GM18511 (cell line): ENCODE results near the gene RBM10.

ENCODE experiments used
- ATAC-seq: cut with Tn5 transposase; IDR thresholded peaks from one replicate; pipeline ENCODE4 v1.9.1; 2021; ENCODE audit warnings: mild to moderate bottlenecking, moderate library complexity; ENCODE audit not compliant: unreplicated experiment

RBM10 gene

DNA sequence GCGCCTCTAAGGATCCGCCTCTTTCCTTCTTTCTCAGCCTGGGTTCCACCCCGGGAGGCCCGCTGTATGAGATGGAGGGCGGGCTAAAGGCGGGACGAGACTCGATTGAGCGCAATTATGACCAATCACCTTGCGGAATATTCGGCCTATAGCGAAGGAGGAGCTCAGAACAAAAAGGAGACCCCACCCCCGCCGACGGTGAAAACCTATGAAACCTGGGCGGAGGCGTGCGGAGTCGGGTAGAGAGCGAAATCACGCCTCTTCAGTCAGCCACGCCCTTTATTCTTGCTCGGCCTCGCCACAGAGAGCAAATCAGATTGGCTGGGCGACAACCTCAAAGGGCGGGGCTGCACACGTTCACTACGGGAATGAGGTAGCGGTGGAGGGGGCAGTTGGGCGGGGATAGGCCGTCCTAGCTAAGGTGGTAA is 72.8 kb downstream of the RBM10 start:
- peak; percentile 89 for ATAC-seq

DNA sequence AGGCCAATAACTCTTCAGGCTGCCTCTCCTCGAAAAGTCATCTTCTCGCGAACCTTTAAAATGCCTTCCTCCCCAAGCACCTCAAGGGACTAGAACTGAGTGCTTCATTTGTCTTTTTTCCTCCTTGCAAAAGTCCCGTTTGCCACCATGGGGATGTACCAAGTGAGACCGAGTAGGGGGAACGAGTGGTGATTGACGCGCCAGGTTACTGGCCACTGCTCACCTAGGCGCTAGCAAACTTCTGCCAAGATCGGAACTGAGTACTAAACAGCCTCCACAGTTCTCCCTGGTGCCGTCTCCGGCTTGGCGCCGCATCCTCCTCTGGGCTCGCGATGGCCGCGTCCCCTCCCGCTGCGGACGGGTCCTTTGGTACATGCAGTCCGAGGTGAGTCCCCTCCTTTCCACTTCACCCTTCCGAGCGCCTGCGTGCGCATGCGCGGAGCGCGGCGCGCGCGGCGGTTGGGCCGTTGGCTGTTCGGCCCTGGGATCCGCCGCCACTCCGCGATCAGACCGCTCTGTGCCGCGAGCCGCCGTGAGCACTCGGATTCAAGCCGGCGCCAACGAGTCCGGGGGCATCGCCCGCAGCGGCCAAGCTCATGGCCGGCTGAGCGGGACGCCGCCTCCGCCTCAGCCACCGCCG is 73.4 kb downstream of the RBM10 start, which contains the start of gene CDK16:
TSS of gene CDK16 (plus strand) at position 402 of the 640 bp plus-strand sequence. CDS start 4,877 bp downstream, outside the sequence.
- ATAC-seq: peak; percentile 64

- ATAC-seq: peak; percentile 1
These were observed 74.1 kb downstream of the RBM10 start for GRCh38 chrX:47218920-47219815.

- no peak for ATAC-seq
These were observed 76.7 kb downstream of the RBM10 start for GRCh38 chrX:47221756-47222155.

DNA sequence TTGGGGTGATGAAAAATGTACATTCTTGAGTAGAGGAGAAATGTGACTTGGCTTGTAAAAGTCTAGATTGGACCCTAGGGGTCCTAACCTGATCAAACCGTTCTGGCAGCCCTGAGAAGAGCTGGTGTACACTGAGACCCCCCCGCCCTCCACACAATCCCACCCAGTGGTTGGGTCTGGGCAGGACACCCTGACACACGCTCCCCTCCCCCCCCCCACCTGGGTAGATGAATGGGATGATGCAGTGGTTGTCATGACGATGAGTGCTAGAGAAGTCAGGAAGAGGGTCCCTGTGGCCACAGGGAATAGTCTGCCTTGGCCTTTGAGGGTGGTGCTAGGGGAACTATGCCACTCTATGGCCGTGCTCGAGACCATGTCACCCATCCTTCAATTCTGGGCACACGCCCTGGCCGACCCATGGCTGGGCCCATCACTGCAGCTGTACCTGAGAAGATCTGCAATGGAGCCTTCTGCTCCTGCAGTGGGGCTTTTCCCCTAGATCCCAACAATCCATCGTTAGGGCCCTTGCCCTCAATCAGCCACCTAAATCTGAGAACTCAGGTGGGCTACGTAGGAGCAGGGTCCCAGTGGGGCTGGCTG is 77.8 kb downstream of the RBM10 start:
- ATAC-seq: no peak

GRCh38 chrX:47223476-47224250 is 78.6 kb downstream of the RBM10 start:
- ATAC-seq: no peak

DNA sequence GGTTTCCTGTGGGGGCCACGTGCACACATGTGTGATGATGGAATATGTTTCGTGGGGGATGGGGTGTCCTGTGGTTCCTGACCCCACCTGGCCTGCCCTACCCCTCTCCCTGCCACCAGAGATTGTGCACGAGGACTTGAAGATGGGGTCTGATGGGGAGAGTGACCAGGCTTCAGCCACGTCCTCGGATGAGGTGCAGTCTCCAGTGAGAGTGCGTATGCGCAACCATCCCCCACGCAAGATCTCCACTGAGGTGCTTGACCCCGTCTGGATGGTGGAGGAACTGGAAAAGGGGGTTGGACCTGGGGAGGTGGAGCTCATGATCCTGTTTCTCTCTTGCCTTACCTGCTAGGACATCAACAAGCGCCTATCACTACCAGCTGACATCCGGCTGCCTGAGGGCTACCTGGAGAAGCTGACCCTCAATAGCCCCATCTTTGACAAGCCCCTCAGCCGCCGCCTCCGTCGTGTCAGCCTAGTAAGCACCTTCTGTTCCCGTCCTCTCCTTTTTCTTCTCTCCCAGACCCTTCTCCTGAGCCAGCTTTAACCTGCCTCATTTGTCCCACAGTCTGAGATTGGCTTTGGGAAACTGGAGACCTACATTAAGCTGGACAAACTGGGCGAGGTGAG is 79.4 kb downstream of the RBM10 start:
- ATAC-seq: no peak

DNA sequence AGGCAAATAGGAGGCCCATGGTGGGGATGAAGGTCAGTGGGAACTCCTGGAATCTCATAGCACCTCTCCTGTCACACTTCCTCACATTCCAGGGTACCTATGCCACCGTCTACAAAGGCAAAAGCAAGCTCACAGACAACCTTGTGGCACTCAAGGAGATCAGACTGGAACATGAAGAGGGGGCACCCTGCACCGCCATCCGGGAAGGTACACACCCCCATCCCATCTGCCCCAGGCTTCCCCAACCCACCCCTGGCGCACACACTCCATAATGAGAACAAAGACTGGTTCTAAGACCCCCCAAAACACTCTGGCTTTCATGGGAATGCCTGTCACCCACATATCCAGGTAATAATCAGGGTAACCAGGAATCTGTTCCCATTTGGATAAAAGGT is 79.9 kb downstream of the RBM10 start:
- no peak for ATAC-seq

DNA sequence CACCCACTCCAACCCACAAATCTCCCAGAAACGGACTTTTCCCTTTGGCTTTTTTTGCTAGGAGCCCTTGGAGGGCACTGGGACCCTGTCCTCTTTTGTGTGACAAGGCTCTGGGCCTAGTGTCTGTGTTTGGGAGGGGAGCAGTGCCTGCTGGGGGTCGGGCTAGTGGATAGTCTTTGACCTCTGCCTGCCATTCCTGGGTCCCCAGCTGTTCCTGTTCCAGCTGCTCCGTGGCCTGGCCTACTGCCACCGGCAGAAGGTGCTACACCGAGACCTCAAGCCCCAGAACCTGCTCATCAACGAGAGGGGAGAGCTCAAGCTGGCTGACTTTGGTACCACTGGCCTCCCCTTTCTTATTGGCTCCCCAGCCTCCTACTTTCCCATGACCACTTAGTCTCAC is 81.0 kb downstream of the RBM10 start:
- no peak for ATAC-seq

DNA sequence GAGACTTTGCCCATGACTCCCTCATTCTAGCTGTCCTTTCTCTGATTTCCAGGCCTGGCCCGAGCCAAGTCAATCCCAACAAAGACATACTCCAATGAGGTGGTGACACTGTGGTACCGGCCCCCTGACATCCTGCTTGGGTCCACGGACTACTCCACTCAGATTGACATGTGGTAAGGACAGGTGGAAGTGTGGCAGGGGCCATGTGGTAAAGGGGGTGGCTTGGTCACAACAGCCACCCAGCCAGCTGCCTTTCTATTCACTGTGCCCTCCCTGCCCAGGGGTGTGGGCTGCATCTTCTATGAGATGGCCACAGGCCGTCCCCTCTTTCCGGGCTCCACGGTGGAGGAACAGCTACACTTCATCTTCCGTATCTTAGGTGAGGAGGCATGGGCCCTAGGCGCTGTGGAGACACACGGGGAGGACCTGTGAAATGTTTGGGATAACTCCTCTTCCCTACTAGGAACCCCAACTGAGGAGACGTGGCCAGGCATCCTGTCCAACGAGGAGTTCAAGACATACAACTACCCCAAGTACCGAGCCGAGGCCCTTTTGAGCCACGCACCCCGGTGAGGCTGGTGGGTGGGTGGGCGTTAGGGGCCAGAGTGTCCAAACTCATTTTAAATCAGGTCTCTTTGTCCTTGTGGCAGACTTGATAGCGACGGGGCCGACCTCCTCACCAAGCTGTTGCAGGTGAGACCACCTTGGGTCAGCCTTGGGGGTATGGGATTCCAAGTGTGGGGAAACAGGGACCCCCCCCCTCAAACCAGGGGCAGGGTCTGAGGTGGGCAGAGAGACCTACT is 81.7 kb downstream of the RBM10 start:
- ATAC-seq: no peak

GRCh38 chrX:47227334-47227583 is 82.2 kb downstream of the RBM10 start:
- ATAC-seq: no peak

- no peak for ATAC-seq
These were observed 83.7 kb downstream of the RBM10 start for GRCh38 chrX:47228550-47229270.

- no peak for ATAC-seq
These were observed 84.4 kb downstream of the RBM10 start for GRCh38 chrX:47229427-47229826.

DNA sequence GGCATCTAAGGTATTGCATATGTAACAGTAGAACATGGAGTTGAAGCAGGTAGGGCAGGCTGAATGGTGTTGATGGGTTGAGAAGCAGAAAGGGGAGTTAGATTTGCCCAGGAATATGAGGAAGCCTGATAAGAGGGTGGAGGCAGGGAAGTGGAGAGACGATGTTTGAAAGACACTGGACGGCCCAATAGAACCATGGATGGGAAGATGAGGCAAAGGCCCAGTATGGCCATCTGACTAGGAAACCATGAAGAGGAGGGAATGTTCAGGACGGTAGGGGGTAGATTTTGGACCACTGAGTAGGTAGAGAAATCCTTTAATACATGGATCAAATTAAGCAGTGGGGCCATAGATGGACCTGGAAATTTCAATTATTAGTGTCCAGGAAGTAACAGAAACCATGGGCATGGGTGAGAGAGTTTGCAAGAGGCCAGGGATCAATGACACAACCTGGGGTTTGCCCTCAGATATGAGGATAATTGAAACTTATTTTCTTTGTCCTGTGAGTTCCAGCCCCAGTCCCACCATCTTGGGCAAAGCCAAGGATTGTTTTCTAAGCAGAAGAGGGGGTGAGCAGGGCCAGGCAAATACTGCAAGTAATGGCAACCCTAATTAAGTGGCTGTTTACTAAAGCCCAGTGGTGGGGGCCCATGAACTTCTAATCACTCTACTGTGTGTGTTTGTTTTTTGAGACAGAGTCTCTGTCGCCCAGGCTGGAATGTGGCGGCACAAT is 85.3 kb downstream of the RBM10 start:
- no peak for ATAC-seq

- no peak for ATAC-seq
These were observed 86.1 kb downstream of the RBM10 start for GRCh38 chrX:47231167-47231566.

DNA sequence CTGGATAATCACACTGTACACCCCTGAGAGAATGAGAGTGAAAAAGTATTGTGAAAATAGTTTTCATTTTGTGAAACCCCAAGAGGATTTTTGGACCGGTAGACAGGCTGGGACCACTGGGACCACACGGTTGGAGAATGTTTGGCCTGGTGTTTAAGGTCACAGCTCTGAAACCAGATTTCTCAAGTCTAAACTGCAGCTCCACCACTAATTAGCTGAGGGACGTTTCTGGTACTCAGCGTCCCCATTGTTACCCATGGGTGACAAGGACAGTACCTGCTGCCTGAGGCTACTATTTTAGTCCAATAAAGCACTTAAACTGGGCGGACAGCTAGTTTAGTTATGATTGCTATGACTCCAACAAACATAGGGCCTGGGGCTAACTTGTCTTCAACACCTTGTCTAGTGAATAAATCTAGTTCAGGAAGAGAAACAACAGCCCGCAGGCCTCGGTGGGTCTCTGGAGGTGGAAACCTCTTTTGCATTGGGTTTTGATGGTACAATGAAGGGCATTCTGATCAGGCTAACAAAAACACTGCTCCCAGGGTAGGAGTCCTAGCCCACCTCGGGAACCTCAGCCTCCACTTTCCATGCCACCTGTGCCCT is 87.3 kb downstream of the RBM10 start:
- ATAC-seq: no peak

GRCh38 chrX:47232803-47233332 is 87.8 kb downstream of the RBM10 start, which contains the start of gene USP11:
Gene USP11 (plus strand): TSS chrX:47233009. CDS start chrX:47233044, 35 bp downstream.
- peak; percentile 35 for ATAC-seq
